K562 (cell line): ENCODE measurements around the gene LRRC47. TPM values are rescaled to one million over a fixed set of nuclear protein-coding genes. Genes with fewer than 3 reads are reported as not detected.
A peak's percentile ranks its signal among the peaks of the same experiment; 100 is the strongest.

ENCODE experiments used
- ATAC-seq: fragments of 200-7000 bp; cut with Tn5 transposase; 3 replicates; pipeline ENCODE4 v1.9.1; 2020; ENCODE audit warnings: moderate library complexity
- BruUV-seq: library from RNA; stranded (reverse); fragments of 400-500 nt; replicated peaks from 2 replicates; lab custom pipeline; 2021; lab: Mats Ljungman, UMichigan
- CTCF ChIA-PET: fragments of 300-600 bp; formaldehyde crosslinking; extraction: SDS; loops from one replicate; lab custom pipeline; 2021; ENCODE audit warnings: low intra/inter-chr PET ratio; lab: Yijun Ruan, JAX
- POLR2A ChIA-PET: fragments of 300-600, 350-650 bp; sonication (Branson Sonifier 250); formaldehyde crosslinking; extraction: SDS; loops from one replicate; lab custom pipeline; 2021; ENCODE audit warnings: antibody characterized with exemption, inconsistent platforms; lab: Yijun Ruan, JAX
- DNase-seq, 4 experiments: peaks; one replicate each; pipeline versions ENCODE4 v3.0.0 to v3.0.0-alpha.2; 2011 to 2018; ENCODE audit warnings: low spot score in 3 of 4, mixed read lengths in 3 of 4; ENCODE audit errors: extremely low read depth in 1 of 4
- FAIRE-seq: peaks from 2 replicates; lab custom pipeline; 2011; peaks lifted over from hg19 to GRCh38; lab: Jason Lieb, UNC
- H2AFZ ChIP-seq: 2 replicates; pipeline ENCODE4 v1.6.0; 2011; ENCODE audit warnings: low read depth, low read length, control low read depth, inconsistent platforms
- H3K27ac ChIP-seq: fragments of 200-600 bp; 3 replicates; pipeline ENCODE4 v1.8.0; 2011; ENCODE audit warnings: low read depth, mild to moderate bottlenecking, control low read depth, inconsistent platforms, low read length, moderate library complexity, mixed read lengths; ENCODE audit errors: extremely low read depth
- H3K27me3 ChIP-seq, 2 experiments: fragments of 300-600 bp in 1 of 2; 2 replicates in 1 of 2; 3 replicates in 1 of 2; pipeline versions ENCODE4 v1.6.0 to v1.8.0; 2011; ENCODE audit warnings: inconsistent platforms in 2 of 2, low read length in 2 of 2, mild to moderate bottlenecking in 1 of 2, mixed read lengths in 1 of 2, moderate library complexity in 1 of 2; ENCODE audit not compliant: control insufficient read depth in 2 of 2, insufficient read depth in 2 of 2
- H3K36me3 ChIP-seq: fragments of 300-600 bp; 3 replicates; pipeline ENCODE4 v1.8.0; 2011; ENCODE audit warnings: mild to moderate bottlenecking, low read length, inconsistent platforms; ENCODE audit not compliant: control insufficient read depth, insufficient read depth
- H3K4me1 ChIP-seq, 2 experiments: fragments of 200-600 bp in 1 of 2; replicated peaks in 1 of 2; 2 replicates in 1 of 2; 3 replicates in 1 of 2; pipeline versions ENCODE4 v1.5.1 to v1.8.0; 2011; ENCODE audit warnings: inconsistent platforms in 2 of 2, low read length in 2 of 2, mild to moderate bottlenecking in 1 of 2, mixed read lengths in 1 of 2, moderate library complexity in 1 of 2; ENCODE audit not compliant: control insufficient read depth in 2 of 2, insufficient read depth in 2 of 2
- H3K4me2 ChIP-seq: 2 replicates; pipeline ENCODE4 v1.6.1; 2011; ENCODE audit warnings: low read length, control low read depth, inconsistent platforms, mixed read lengths; ENCODE audit not compliant: insufficient read depth
- H3K4me3 ChIP-seq: fragments of 200-600 bp; sonication (generic), shearing (Covaris generic); 2 replicates; pipeline ENCODE4 v1.5.1; 2016; ENCODE audit warnings: control low read depth, inconsistent platforms
- H3K79me2 ChIP-seq: fragments of 200-600 bp; 3 replicates; pipeline ENCODE4 v1.8.0; 2011; ENCODE audit warnings: low read length, inconsistent platforms; ENCODE audit not compliant: control insufficient read depth, insufficient read depth
- H3K9ac ChIP-seq, 2 experiments: 2 replicates each; pipeline versions ENCODE4 v1.6.0 to v1.6.1; 2011; ENCODE audit warnings: low read depth in 2 of 2, low read length in 2 of 2, control low read depth in 1 of 2, inconsistent platforms in 1 of 2, mild to moderate bottlenecking in 1 of 2, mixed read lengths in 1 of 2; ENCODE audit not compliant: insufficient read depth in 1 of 2
- H3K9me1 ChIP-seq: one replicate; pipeline ENCODE4 v1.6.0; 2011; ENCODE audit warnings: inconsistent platforms, mild to moderate bottlenecking, low read length, moderate library complexity; ENCODE audit not compliant: control insufficient read depth, insufficient read depth
- H3K9me3 ChIP-seq: replicated peaks from 2 replicates; pipeline ENCODE4 v1.5.1; 2011; ENCODE audit warnings: low read depth, low read length, inconsistent platforms; ENCODE audit not compliant: control insufficient read depth, insufficient read depth
- H4K20me1 ChIP-seq: replicated peaks from 2 replicates; pipeline ENCODE4 v1.6.1; 2011; ENCODE audit warnings: low read length, inconsistent platforms, mixed read lengths; ENCODE audit not compliant: control insufficient read depth, insufficient read depth
- GABPA ChIP-seq: fragments of 200-800 bp; sonication (Bioruptor generic); conservative IDR thresholded peaks from 2 replicates; pipeline ENCODE4 v1.6.1; 2016; ENCODE audit warnings: low read depth, missing genetic modification characterization, missing compliant biosample characterization
- HCFC1 ChIP-seq: IDR thresholded peaks from 2 replicates; pipeline ENCODE4 v1.6.1; 2012; ENCODE audit warnings: low read depth, low read length, improper control_type of control experiment
- PYGO2 ChIP-seq: fragments of 450-650 bp; IDR thresholded peaks from 2 replicates; pipeline ENCODE4 v1.6.1; 2016; ENCODE audit warnings: mild to moderate bottlenecking, missing genetic modification characterization, moderate library complexity, missing compliant biosample characterization
- SLC30A9 ChIP-seq: fragments of 250-450 bp; sonication (Bioruptor Pico); IDR thresholded peaks from 2 replicates; pipeline ENCODE4 v1.8.0; 2022; ENCODE audit warnings: mild to moderate bottlenecking, moderate library complexity
- ZFX ChIP-seq: sonication (generic); formaldehyde crosslinking; IDR thresholded peaks from 2 replicates; pipeline ENCODE4 v1.8.0; 2022; ENCODE audit warnings: mild to moderate bottlenecking, missing genetic modification reagents, moderate library complexity
- WGBS: fragments of 100-300 bp; shearing (Covaris generic); methylation state at CpG from one replicate; pipeline ENCODE4 v1.1.6; 2016; ENCODE audit warnings: low coverage, mixed read lengths; ENCODE audit not compliant: insufficient coverage; ENCODE audit errors: missing lambda C conversion rate; 5-methylcytosine and 5-hydroxymethylcytosine counted together
- in situ Hi-C: fragments of 300-500 bp; cut with MboI; formaldehyde crosslinking; loops from 4 replicates; pipeline ENCODE4 v1.15.0; 2018; ENCODE audit warnings: inconsistent platforms, mixed read lengths
- intact Hi-C: fragments of 100-400 bp; cut with micrococcal nuclease; formaldehyde crosslinking; loops from 2 replicates; pipeline ENCODE4 v1.14.2; 2022
- polyA plus RNA-seq, 8 experiments: library from polyadenylated mRNA; depleted of rRNA in 4 of 8; stranded (reverse) in 5 of 8; unstranded in 3 of 8; fragments of >200 nt; fragmentation: Nextera tagmentation in 2 of 8; fragmentation: Illumina TruSeq in 1 of 8; extraction: Ambion mirVana in 2 of 8; extraction: Trizol in 1 of 8; gene quantifications; 2 replicates each; pipeline versions ENCODE4 v1.2.1 to v1.2.3, GENCODE V29; 2011 to 2014; ENCODE audit warnings: inconsistent platforms in 1 of 8, missing spikeins in 1 of 8
- total RNA-seq, 7 experiments: library from RNA; depleted of rRNA in 6 of 7; stranded (reverse); fragments of >200 nt in 6 of 7; fragmentation: Illumina TruSeq in 2 of 7; extraction: Trizol in 2 of 7; gene quantifications; 2 replicates each; pipeline versions ENCODE4 v1.2.1 to v1.2.3, GENCODE V29; 2011 to 2021; ENCODE audit warnings: low replicate concordance in 1 of 7
- TF ChIP-seq, protein P1 (sequence below): IDR thresholded peaks from 2 replicates; pipeline ENCODE4 v1.6.1; 2011; ENCODE audit warnings: borderline replicate concordance, low read depth, mild to moderate bottlenecking, moderate library complexity, low read length; ENCODE audit not compliant: insufficient read depth, poor library complexity, severe bottlenecking
- TF ChIP-seq, protein P2 (sequence below), 3 experiments: IDR thresholded peaks in 2 of 3; conservative IDR thresholded peaks in 1 of 3; 2 replicates each; pipeline ENCODE4 v1.5.1; 2011 to 2012; ENCODE audit warnings: low read length in 3 of 3, mild to moderate bottlenecking in 3 of 3, control low read depth in 2 of 3, improper control_type of control experiment in 1 of 3, inconsistent platforms in 1 of 3, low read depth in 1 of 3, mixed read lengths in 1 of 3, moderate library complexity in 1 of 3; ENCODE audit not compliant: insufficient read depth in 2 of 3

Gene LRRC47
- total and polyA plus RNA-seq, 9 of the 15 experiments (the other 6 are each of a cell fraction or from before 2014, with no cell fraction given): 4.6 to 68.0 (median 35.9) TPM

DNA sequence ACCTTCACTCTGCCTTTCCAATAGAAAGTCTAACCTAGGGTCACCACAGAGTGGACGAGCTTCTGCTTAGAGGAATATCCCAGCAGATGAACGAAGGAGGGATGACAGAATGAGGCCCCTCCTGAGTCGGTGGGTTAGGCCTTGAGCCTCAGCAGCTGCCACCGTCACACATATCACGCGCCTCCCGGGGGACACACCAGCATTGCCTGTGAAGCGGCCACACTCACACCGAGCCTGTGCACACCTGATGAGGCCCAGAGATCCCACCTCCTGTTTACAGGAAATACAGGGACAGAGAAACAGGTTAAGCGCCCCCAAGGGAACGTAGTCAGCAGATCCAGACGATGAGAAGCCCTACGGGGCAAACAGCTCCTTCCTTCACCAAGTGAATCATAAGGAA lies 25.1 kb upstream of the LRRC47 start:
- H3K9ac ChIP-seq: no peak overlapping the region
- no TSS peak for BruUV-seq
- no peaks in the 10 kb centered on the region for H3K27me3 ChIP-seq
- peaks cover 7 to 32% of the 10 kb centered on the region in 2 experiments; a peak in 4 of 5 replicates for H3K4me1 ChIP-seq
- H2AFZ ChIP-seq: no peak overlapping the region
- no peaks in the 10 kb centered on the region for H3K79me2 ChIP-seq
- POLR2A ChIA-PET: interaction anchor here (0.6 to 0.8 kb wide), 2 partner anchors 54 to 295 kb away, joined by 3 read pairs; no protein-coding TSS in a partner anchor
- no peak for TF ChIP-seq HCFC1
- TF ChIP-seq ZFX (CRISPR knock-in tag): no peak
- TF ChIP-seq, protein P1, sequence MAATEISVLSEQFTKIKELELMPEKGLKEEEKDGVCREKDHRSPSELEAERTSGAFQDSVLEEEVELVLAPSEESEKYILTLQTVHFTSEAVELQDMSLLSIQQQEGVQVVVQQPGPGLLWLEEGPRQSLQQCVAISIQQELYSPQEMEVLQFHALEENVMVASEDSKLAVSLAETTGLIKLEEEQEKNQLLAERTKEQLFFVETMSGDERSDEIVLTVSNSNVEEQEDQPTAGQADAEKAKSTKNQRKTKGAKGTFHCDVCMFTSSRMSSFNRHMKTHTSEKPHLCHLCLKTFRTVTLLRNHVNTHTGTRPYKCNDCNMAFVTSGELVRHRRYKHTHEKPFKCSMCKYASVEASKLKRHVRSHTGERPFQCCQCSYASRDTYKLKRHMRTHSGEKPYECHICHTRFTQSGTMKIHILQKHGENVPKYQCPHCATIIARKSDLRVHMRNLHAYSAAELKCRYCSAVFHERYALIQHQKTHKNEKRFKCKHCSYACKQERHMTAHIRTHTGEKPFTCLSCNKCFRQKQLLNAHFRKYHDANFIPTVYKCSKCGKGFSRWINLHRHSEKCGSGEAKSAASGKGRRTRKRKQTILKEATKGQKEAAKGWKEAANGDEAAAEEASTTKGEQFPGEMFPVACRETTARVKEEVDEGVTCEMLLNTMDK: peak; percentile 63
- TF ChIP-seq, protein P2, sequence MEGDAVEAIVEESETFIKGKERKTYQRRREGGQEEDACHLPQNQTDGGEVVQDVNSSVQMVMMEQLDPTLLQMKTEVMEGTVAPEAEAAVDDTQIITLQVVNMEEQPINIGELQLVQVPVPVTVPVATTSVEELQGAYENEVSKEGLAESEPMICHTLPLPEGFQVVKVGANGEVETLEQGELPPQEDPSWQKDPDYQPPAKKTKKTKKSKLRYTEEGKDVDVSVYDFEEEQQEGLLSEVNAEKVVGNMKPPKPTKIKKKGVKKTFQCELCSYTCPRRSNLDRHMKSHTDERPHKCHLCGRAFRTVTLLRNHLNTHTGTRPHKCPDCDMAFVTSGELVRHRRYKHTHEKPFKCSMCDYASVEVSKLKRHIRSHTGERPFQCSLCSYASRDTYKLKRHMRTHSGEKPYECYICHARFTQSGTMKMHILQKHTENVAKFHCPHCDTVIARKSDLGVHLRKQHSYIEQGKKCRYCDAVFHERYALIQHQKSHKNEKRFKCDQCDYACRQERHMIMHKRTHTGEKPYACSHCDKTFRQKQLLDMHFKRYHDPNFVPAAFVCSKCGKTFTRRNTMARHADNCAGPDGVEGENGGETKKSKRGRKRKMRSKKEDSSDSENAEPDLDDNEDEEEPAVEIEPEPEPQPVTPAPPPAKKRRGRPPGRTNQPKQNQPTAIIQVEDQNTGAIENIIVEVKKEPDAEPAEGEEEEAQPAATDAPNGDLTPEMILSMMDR (IDR thresholded peaks at IDR 0.05 in 2 of 3, conservative IDR thresholded peaks at IDR 0.05 in 1 of 3; ENCODE audit: insufficient read depth in 2 of 3, low read depth in 1 of 3, low read length in 3 of 3): peak in 1 of 3 experiments; percentile 24; a peak in 2 of 6 replicates
- TF ChIP-seq PYGO2 (tag): no peak
- no peak for TF ChIP-seq GABPA (tag)
- TF ChIP-seq SLC30A9 (CRISPR knock-in tag): no peak
- no peak overlapping the region for H3K4me3 ChIP-seq
- WGBS: 87% methylated on average over 13 of the region's 13 CpGs
- in situ Hi-C loops (no loop called here), intact Hi-C loops (no loop called here)
- peak in 1 of 4 experiments; percentile 34 for DNase-seq
- no peak for FAIRE-seq
- CTCF ChIA-PET: no interaction called here
- H3K36me3 ChIP-seq: peaks cover 57% of the 10 kb centered on the region; the same call in 2 of the 3 replicates
- peak; percentile 65 for ATAC-seq
- no peaks in the 10 kb centered on the region for H3K9me3 ChIP-seq
- H3K27ac ChIP-seq: no peak overlapping the region
- peaks cover 7% of the 10 kb centered on the region for H3K9me1 ChIP-seq
- H3K4me2 ChIP-seq: no peak overlapping the region
- H4K20me1 ChIP-seq: no peaks in the 10 kb centered on the region
